ENCODE data around the gene ALDH16A1.

GRCh38 chr19:49408816-49409440, 44.1 kb upstream of the ALDH16A1 start:
- TF ChIP-seq CTCF (IDR thresholded peaks at IDR 0.05) (no peak), POLR2A (IDR thresholded peaks at IDR 0.05) (no peak)
